H1 (cell line): Measurements from ENCODE around the gene TMIGD1. TPM values are rescaled to one million over a fixed set of nuclear protein-coding genes. Genes with fewer than 3 reads are reported as not detected.

Experiments
- CTCF ChIA-PET: fragments of 300-600 bp; sonication (Branson Sonifier 250); formaldehyde crosslinking; loops from one replicate; lab custom pipeline; 2021; ENCODE audit not compliant: partially characterized antibody; lab: Charles Lee
- POLR2A ChIA-PET: fragments of 300-600 bp; sonication (Branson Sonifier 250); formaldehyde crosslinking; loops from one replicate; lab custom pipeline; 2021; ENCODE audit warnings: inconsistent platforms; ENCODE audit not compliant: partially characterized antibody; lab: Charles Lee
- DNase-seq, 2 experiments: peaks; one replicate each; pipeline versions ENCODE4 v3.0.0 to v3.0.0-alpha.2; 2010 to 2022; ENCODE audit warnings: low spot score in 2 of 2, low read depth in 1 of 2, mixed read lengths in 1 of 2
- FAIRE-seq: peaks from 2 replicates; lab custom pipeline; 2011; peaks lifted over from hg19 to GRCh38; lab: Jason Lieb, UNC
- H2AFZ ChIP-seq: 2 replicates; pipeline ENCODE4 v1.8.1; 2012; ENCODE audit warnings: low read length, inconsistent platforms
- H2AK5ac ChIP-seq: 2 replicates; pipeline ENCODE4 v1.6.1; 2013; ENCODE audit warnings: low read depth, low read length
- H2BK120ac ChIP-seq: replicated peaks from 2 replicates; pipeline ENCODE3; 2013; ENCODE audit warnings: low read depth, low read length, inconsistent platforms
- H2BK12ac ChIP-seq: 2 replicates; pipeline ENCODE4 v1.6.1; 2013; ENCODE audit warnings: low read depth, low read length
- H2BK15ac ChIP-seq: 2 replicates; pipeline ENCODE4 v1.6.1; 2013; ENCODE audit warnings: low read length
- H2BK20ac ChIP-seq: 2 replicates; pipeline ENCODE4 v1.6.1; 2013; ENCODE audit warnings: low read length
- H2BK5ac ChIP-seq: 2 replicates; pipeline ENCODE4 v1.6.1; 2013; ENCODE audit warnings: low read depth, low read length
- H3K14ac ChIP-seq: 2 replicates; pipeline ENCODE4 v1.6.1; 2013; ENCODE audit warnings: inconsistent platforms; ENCODE audit not compliant: insufficient read length
- H3K18ac ChIP-seq: 2 replicates; pipeline ENCODE4 v1.6.1; 2013; ENCODE audit warnings: low read length; ENCODE audit errors: extremely low read depth
- H3K23ac ChIP-seq: 2 replicates; pipeline ENCODE4 v1.6.1; 2013; ENCODE audit warnings: inconsistent platforms; ENCODE audit not compliant: insufficient read length
- H3K23me2 ChIP-seq: 2 replicates; pipeline ENCODE4 v1.6.1; 2013; ENCODE audit warnings: low read depth, low read length
- H3K27ac ChIP-seq: 2 replicates; pipeline ENCODE4 v1.6.1; 2011; ENCODE audit warnings: low read depth, low read length, inconsistent platforms
- H3K27me3 ChIP-seq, 4 experiments: replicated peaks in 1 of 4; 1 replicate in 1 of 4; 2 replicates in 3 of 4; pipeline versions ENCODE4 v1.6.1 to v1.8.1; 2011 to 2013; ENCODE audit warnings: low read length in 3 of 4, mild to moderate bottlenecking in 3 of 4, inconsistent platforms in 2 of 4, mixed read lengths in 2 of 4, moderate library complexity in 1 of 4; ENCODE audit not compliant: control insufficient read depth in 3 of 4, insufficient read depth in 3 of 4; ENCODE audit errors: extremely low read depth in 1 of 4
- H3K36me3 ChIP-seq, 4 experiments: 2 replicates each; pipeline versions ENCODE4 v1.6.1 to v1.8.1; 2011 to 2013; ENCODE audit warnings: mild to moderate bottlenecking in 4 of 4, low read length in 3 of 4, moderate library complexity in 2 of 4, control low read depth in 1 of 4, inconsistent platforms in 1 of 4; ENCODE audit not compliant: insufficient read depth in 4 of 4, control insufficient read depth in 2 of 4
- H3K4ac ChIP-seq: replicated peaks from 2 replicates; pipeline ENCODE3; 2013; ENCODE audit warnings: low read length, low read depth, mixed read lengths, inconsistent platforms; ENCODE audit not compliant: insufficient read length
- H3K4me1 ChIP-seq, 4 experiments: replicated peaks in 1 of 4; 1 replicate in 1 of 4; 2 replicates in 3 of 4; pipeline versions ENCODE4 v1.6.1 to v1.8.1; 2011 to 2013; ENCODE audit warnings: low read length in 3 of 4, inconsistent platforms in 2 of 4, mixed read lengths in 1 of 4; ENCODE audit not compliant: insufficient read depth in 4 of 4, control insufficient read depth in 3 of 4
- H3K4me2 ChIP-seq, 2 experiments: 2 replicates each; pipeline versions ENCODE4 v1.6.1 to v1.8.1; 2011 to 2013; ENCODE audit warnings: low read depth in 2 of 2, low read length in 2 of 2, control low read depth in 1 of 2, inconsistent platforms in 1 of 2, mild to moderate bottlenecking in 1 of 2; ENCODE audit not compliant: insufficient read depth in 1 of 2
- H3K4me3 ChIP-seq, 4 experiments: fragments of 200-600, 300-600 bp in 1 of 4; sonication (generic), shearing (Covaris generic), sonication (Bioruptor Twin) in 1 of 4; 2 replicates each; pipeline versions ENCODE4 v1.5.1 to v1.8.1; 2011 to 2016; ENCODE audit warnings: low read length in 4 of 4, low read depth in 3 of 4, control low read depth in 2 of 4, inconsistent platforms in 2 of 4, mild to moderate bottlenecking in 2 of 4, mixed read lengths in 1 of 4, moderate library complexity in 1 of 4; ENCODE audit not compliant: insufficient read depth in 2 of 4; ENCODE audit errors: extremely low read depth in 1 of 4
- H3K56ac ChIP-seq: replicated peaks from 2 replicates; pipeline ENCODE3; 2013; ENCODE audit warnings: low read depth, mild to moderate bottlenecking, mixed read lengths, low read length, inconsistent platforms; ENCODE audit not compliant: insufficient read length
- H3K79me1 ChIP-seq: 2 replicates; pipeline ENCODE4 v1.6.1; 2013; ENCODE audit warnings: low read depth, low read length, control low read depth
- H3K79me2 ChIP-seq, 2 experiments: 2 replicates each; pipeline versions ENCODE4 v1.6.1 to v1.8.1; 2012 to 2013; ENCODE audit warnings: low read length in 2 of 2, mild to moderate bottlenecking in 2 of 2, inconsistent platforms in 1 of 2; ENCODE audit not compliant: insufficient read depth in 2 of 2, control insufficient read depth in 1 of 2
- H3K9ac ChIP-seq, 4 experiments: replicated peaks in 1 of 4; 1 replicate in 1 of 4; 2 replicates in 3 of 4; pipeline versions ENCODE4 v1.6.1 to v1.8.1; 2011 to 2013; ENCODE audit warnings: low read depth in 3 of 4, low read length in 3 of 4, control low read depth in 2 of 4, mild to moderate bottlenecking in 2 of 4, moderate library complexity in 2 of 4, inconsistent platforms in 1 of 4; ENCODE audit errors: extremely low read depth in 1 of 4
- H3K9me3 ChIP-seq, 2 experiments: 2 replicates each; pipeline versions ENCODE4 v1.6.1 to v1.8.1; 2012 to 2013; ENCODE audit warnings: mild to moderate bottlenecking in 2 of 2, moderate library complexity in 2 of 2, control low read depth in 1 of 2, inconsistent platforms in 1 of 2, low read depth in 1 of 2, low read length in 1 of 2, mixed read lengths in 1 of 2; ENCODE audit not compliant: insufficient read depth in 2 of 2
- H4K20me1 ChIP-seq, 2 experiments: replicated peaks in 1 of 2; 2 replicates each; pipeline versions ENCODE3 to v1.8.1; 2011 to 2013; ENCODE audit warnings: inconsistent platforms in 2 of 2, low read length in 2 of 2, mild to moderate bottlenecking in 1 of 2; ENCODE audit not compliant: insufficient read depth in 2 of 2, control insufficient read depth in 1 of 2
- H4K5ac ChIP-seq: 2 replicates; pipeline ENCODE4 v1.6.1; 2013; ENCODE audit warnings: low read length, low read depth, mixed read lengths, inconsistent platforms; ENCODE audit not compliant: insufficient read length
- H4K8ac ChIP-seq: 2 replicates; pipeline ENCODE4 v1.8.0; 2013; ENCODE audit warnings: mild to moderate bottlenecking, moderate library complexity, low read length, inconsistent platforms; ENCODE audit not compliant: insufficient read depth; ENCODE audit errors: extremely low read depth
- H4K91ac ChIP-seq: replicated peaks from 2 replicates; pipeline ENCODE3; 2013; ENCODE audit warnings: low read length, mixed read lengths, inconsistent platforms; ENCODE audit not compliant: insufficient read length
- ASH2L ChIP-seq: fragments of 200-600, 300-600 bp; sonication (generic); IDR thresholded peaks from one replicate; pipeline ENCODE4 v1.7.1; 2017; ENCODE audit warnings: low read length
- PHF8 ChIP-seq: fragments of 200-600 bp; sonication (generic); conservative IDR thresholded peaks from 2 replicates; pipeline ENCODE4 v1.7.1; 2012; ENCODE audit warnings: low read depth, mild to moderate bottlenecking, inconsistent platforms, low read length, moderate library complexity
- POU5F1 ChIP-seq: IDR thresholded peaks from 2 replicates; pipeline ENCODE4 v1.6.1; 2011; ENCODE audit warnings: low read depth, mild to moderate bottlenecking, low read length, moderate library complexity
- RAD21 ChIP-seq, 2 experiments: IDR thresholded peaks in 1 of 2; conservative IDR thresholded peaks in 1 of 2; 2 replicates each; pipeline ENCODE4 v1.6.1; 2011; ENCODE audit warnings: low read depth in 2 of 2, low read length in 2 of 2, improper control_type of control experiment in 1 of 2, inconsistent platforms in 1 of 2, mild to moderate bottlenecking in 1 of 2, moderate library complexity in 1 of 2
- SIX5 ChIP-seq: IDR thresholded peaks from 2 replicates; pipeline ENCODE4 v1.6.1; 2011; ENCODE audit warnings: mild to moderate bottlenecking, low read depth, low read length
- TBP ChIP-seq: IDR thresholded peaks from 2 replicates; pipeline ENCODE4 v1.6.1; 2011; ENCODE audit warnings: low read depth, low read length, improper control_type of control experiment
- WGBS, 2 experiments: shearing (Covaris generic) in 1 of 2; methylation state at CpG; one replicate each; pipeline versions ENCODE4 v1.1.6 to v1.1.7; 2013 to 2015; ENCODE audit warnings: low lambda C conversion rate in 2 of 2, mixed read lengths in 2 of 2, inconsistent platforms in 1 of 2, low coverage in 1 of 2, missing lambda C conversion rate in 1 of 2; ENCODE audit not compliant: insufficient replicate concordance in 2 of 2, insufficient coverage in 1 of 2, insufficient read length in 1 of 2; ENCODE audit errors: extremely low coverage in 1 of 2, missing lambda C conversion rate in 1 of 2; 5-methylcytosine and 5-hydroxymethylcytosine counted together
- polyA plus RNA-seq, 7 experiments: library from polyadenylated mRNA; depleted of rRNA in 3 of 7; stranded (reverse) in 5 of 7; unstranded in 2 of 7; fragments of >200 nt in 5 of 7; fragments of 200-250 nt in 2 of 7; gene quantifications; 1 replicate in 5 of 7; 2 replicates in 1 of 7; 4 replicates in 1 of 7; pipeline versions ENCODE4 v1.2.1 to v1.2.3, GENCODE V29; 2011 to 2013; ENCODE audit warnings: missing spikeins in 2 of 7, mixed read lengths in 2 of 7
- total RNA-seq: library from RNA; stranded (reverse); fragmentation: NEBNext Ultra II Directional; extraction: Animal tissue kit (Norgen Biotek cat#: 25700); gene quantifications from 2 replicates; pipeline ENCODE4 v1.2.1, GENCODE V29; 2021

The TMIGD1 gene
- total and polyA plus RNA-seq, 2 of the 8 experiments (the other 6 are each of a cell fraction or from before 2014, with no cell fraction given): not detected

- no peaks in the 10 kb centered on the region for H3K36me3 ChIP-seq
- H2BK5ac ChIP-seq: no peak overlapping the region
- H3K4me1 ChIP-seq: no peaks in the 10 kb centered on the region
- no peaks in the 10 kb centered on the region for H3K79me1 ChIP-seq
- H4K20me1 ChIP-seq: no peaks in the 10 kb centered on the region
- H2BK12ac ChIP-seq: no peak overlapping the region
- 90% methylated on average over 7 of the region's 7 CpGs; no CpG with 5 or more reads in 1 of the 2 experiments for WGBS, 2 experiments
- no peak overlapping the region for H4K5ac ChIP-seq
- no peak for TF ChIP-seq POU5F1
- no peak for TF ChIP-seq TBP
- TF ChIP-seq ASH2L: no peak
- no peak for TF ChIP-seq RAD21 (IDR thresholded peaks at IDR 0.05 in 1 of 2, conservative IDR thresholded peaks at IDR 0.05 in 1 of 2; ENCODE audit: low read depth in 2 of 2, low read length in 2 of 2)
- no peak for TF ChIP-seq PHF8
- no peak for TF ChIP-seq SIX5
- H3K18ac ChIP-seq: no peak overlapping the region
- H3K27ac ChIP-seq: no peak overlapping the region
- H3K23ac ChIP-seq: no peak overlapping the region
- no peak overlapping the region for H3K14ac ChIP-seq
- no peak overlapping the region for H3K4me3 ChIP-seq
- no peaks in the 10 kb centered on the region for H3K27me3 ChIP-seq
- H4K8ac ChIP-seq: no peak overlapping the region
- H2BK120ac ChIP-seq: no peak overlapping the region
- FAIRE-seq (no peak), DNase-seq (no peak)
- H4K91ac ChIP-seq: no peak overlapping the region
- H3K9ac ChIP-seq: no peak overlapping the region
- ChIA-PET CTCF (interaction anchor here (0.8 kb wide), 1 partner anchor 13 kb away, joined by 3 read pairs; no protein-coding TSS in a partner anchor), POLR2A (no interaction called here)
- no peaks in the 10 kb centered on the region for H3K79me2 ChIP-seq
- H3K56ac ChIP-seq: no peak overlapping the region
- no peaks in the 10 kb centered on the region for H3K23me2 ChIP-seq
- H3K9me3 ChIP-seq: no peaks in the 10 kb centered on the region
- H3K4ac ChIP-seq: no peak overlapping the region
- no peak overlapping the region for H2BK15ac ChIP-seq
- H2BK20ac ChIP-seq: no peak overlapping the region
- H3K4me2 ChIP-seq: no peak overlapping the region
- H2AFZ ChIP-seq: no peak overlapping the region
- H2AK5ac ChIP-seq: no peak overlapping the region
These were observed 9.1 kb downstream of the TMIGD1 start for GRCh38 chr17:30324723-30325122.
